Esophagus muscularis mucosa (tissue), 3 donors: ENCODE results near the gene COBL.

ENCODE experiments used
- EP300 ChIP-seq: sonication (generic); formaldehyde crosslinking; IDR thresholded peaks from one replicate; pipeline ENCODE4 v1.6.1; 2017; ENCODE audit warnings: antibody characterized with exemption
- TF ChIP-seq, protein P1 (sequence below), 3 experiments: fragments of 200-600 bp in 2 of 3; fragments of 450-650 bp in 1 of 3; sonication (generic) in 2 of 3; IDR thresholded peaks; one replicate each; pipeline ENCODE4 v1.5.1; 2017 to 2019; ENCODE audit warnings: antibody characterized with exemption in 3 of 3, mild to moderate bottlenecking in 2 of 3, moderate library complexity in 1 of 3

DNA sequence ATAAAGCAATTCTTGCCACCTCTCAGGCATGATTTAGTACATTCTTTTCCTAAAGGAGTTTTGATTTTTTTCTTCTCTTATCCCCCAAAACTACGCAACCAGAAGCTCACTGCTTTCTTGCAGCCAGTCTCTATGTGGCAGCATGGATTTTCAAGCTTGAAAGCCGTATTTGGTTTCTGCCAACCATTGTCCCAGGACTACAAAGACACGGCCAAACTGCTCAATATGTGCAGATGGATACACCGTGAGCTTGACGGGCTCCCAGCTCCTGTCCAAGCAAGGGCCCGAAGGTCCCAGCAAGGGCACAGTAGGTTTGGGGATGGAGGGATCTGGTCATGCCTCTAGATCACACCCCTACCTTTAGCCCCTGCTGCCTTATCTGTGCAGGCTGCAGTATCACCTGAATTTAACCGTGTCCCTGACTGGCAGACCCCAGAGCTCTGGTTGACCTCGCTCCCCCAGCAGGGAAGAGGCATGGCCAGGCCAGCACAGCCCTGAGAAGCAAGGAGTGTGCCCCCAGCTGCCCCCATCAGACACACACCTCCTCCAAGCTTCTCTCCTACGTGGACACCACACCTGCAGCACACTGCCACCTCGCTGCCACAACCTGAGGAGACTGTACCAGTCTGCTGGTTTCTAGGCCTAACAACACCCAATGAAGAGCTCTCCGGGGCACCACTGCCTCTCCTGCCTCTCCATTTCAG lies 86.8 kb downstream of the COBL start:
- TF ChIP-seq, protein P1, sequence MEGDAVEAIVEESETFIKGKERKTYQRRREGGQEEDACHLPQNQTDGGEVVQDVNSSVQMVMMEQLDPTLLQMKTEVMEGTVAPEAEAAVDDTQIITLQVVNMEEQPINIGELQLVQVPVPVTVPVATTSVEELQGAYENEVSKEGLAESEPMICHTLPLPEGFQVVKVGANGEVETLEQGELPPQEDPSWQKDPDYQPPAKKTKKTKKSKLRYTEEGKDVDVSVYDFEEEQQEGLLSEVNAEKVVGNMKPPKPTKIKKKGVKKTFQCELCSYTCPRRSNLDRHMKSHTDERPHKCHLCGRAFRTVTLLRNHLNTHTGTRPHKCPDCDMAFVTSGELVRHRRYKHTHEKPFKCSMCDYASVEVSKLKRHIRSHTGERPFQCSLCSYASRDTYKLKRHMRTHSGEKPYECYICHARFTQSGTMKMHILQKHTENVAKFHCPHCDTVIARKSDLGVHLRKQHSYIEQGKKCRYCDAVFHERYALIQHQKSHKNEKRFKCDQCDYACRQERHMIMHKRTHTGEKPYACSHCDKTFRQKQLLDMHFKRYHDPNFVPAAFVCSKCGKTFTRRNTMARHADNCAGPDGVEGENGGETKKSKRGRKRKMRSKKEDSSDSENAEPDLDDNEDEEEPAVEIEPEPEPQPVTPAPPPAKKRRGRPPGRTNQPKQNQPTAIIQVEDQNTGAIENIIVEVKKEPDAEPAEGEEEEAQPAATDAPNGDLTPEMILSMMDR (IDR thresholded peaks at IDR 0.05), result no peak
- TF ChIP-seq EP300, result no peak
